Tibial nerve (tissue), 4 donors: ENCODE measurements around the gene ZMYND11. TPM values are rescaled to one million over a fixed set of nuclear protein-coding genes. Genes with fewer than 3 reads are reported as not detected.
"Not testable (repeated sequence)": the region's sequence is repeated elsewhere in the genome, so short reads cannot be mapped to it uniquely, and the experiment has no call there.

Experiments used
- DNase-seq, 2 donors: peaks; one replicate each; pipeline ENCODE4 v3.0.0-alpha.2; 2019; ENCODE audit warnings: low spot score in 2 of 2
- H3K27ac ChIP-seq, 4 donors: fragments of 200-600 bp; sonication (generic) in 3 of 4; one replicate each; pipeline ENCODE4 v1.5.1; 2017 to 2019; ENCODE audit warnings: mild to moderate bottlenecking in 1 of 4
- H3K27me3 ChIP-seq, 2 donors: fragments of 200-600 bp; sonication (generic) in 1 of 2; one replicate each; pipeline versions ENCODE4 v1.5.1 to v1.6.0; 2017 to 2019
- H3K36me3 ChIP-seq, 3 donors: fragments of 200-600 bp; sonication (generic); one replicate each; pipeline ENCODE4 v1.5.1; 2018 to 2019
- H3K4me1 ChIP-seq, 4 donors: fragments of 200-600 bp; sonication (generic) in 3 of 4; one replicate each; pipeline ENCODE4 v1.5.1; 2017 to 2019
- H3K4me3 ChIP-seq, 4 donors: fragments of 200-600 bp; sonication (generic) in 3 of 4; one replicate each; pipeline ENCODE4 v1.5.1; 2017 to 2019; ENCODE audit warnings: mild to moderate bottlenecking in 1 of 4, moderate library complexity in 1 of 4
- H3K9me3 ChIP-seq, 4 donors: fragments of 200-600 bp; sonication (generic) in 3 of 4; one replicate each; pipeline ENCODE4 v1.5.1; 2017 to 2019
- EP300 ChIP-seq, 2 donors: sonication (generic); formaldehyde crosslinking; IDR thresholded peaks; one replicate each; pipeline ENCODE4 v1.6.1; 2017; ENCODE audit warnings: antibody characterized with exemption in 2 of 2, mild to moderate bottlenecking in 1 of 2
- POLR2A ChIP-seq, 2 donors: fragments of 450-650 bp; IDR thresholded peaks; one replicate each; pipeline ENCODE4 v1.6.1; 2017; ENCODE audit warnings: antibody characterized with exemption in 2 of 2, mild to moderate bottlenecking in 2 of 2, moderate library complexity in 2 of 2
- WGBS, 2 donors: methylation state at CpG; one replicate each; pipeline ENCODE4 v1.1.5; 2018; 5-methylcytosine and 5-hydroxymethylcytosine counted together
- small RNA-seq: library from RNA; depleted of rRNA; stranded (forward); fragments of <200 nt; gene quantifications from one replicate; pipeline ENCODE3, GENCODE V24; 2016
- total RNA-seq, 4 donors: library from RNA; depleted of rRNA; stranded (reverse); fragments of >200 nt; gene quantifications; one replicate each; pipeline ENCODE4 v1.1.0, GENCODE V29; 2016
- TF ChIP-seq, protein P1 (sequence below), 5 experiments: fragments of 200-600 bp in 3 of 5; fragments of 450-650 bp in 2 of 5; sonication (generic) in 3 of 5; IDR thresholded peaks; one replicate each; pipeline ENCODE4 v1.5.1; 2016 to 2019; ENCODE audit warnings: antibody characterized with exemption in 5 of 5, mild to moderate bottlenecking in 3 of 5, moderate library complexity in 2 of 5

The ZMYND11 gene
- total RNA-seq, 4 donors from 2014 or later, result 66.3 to 80.2 (median 69.2) TPM

DNA sequence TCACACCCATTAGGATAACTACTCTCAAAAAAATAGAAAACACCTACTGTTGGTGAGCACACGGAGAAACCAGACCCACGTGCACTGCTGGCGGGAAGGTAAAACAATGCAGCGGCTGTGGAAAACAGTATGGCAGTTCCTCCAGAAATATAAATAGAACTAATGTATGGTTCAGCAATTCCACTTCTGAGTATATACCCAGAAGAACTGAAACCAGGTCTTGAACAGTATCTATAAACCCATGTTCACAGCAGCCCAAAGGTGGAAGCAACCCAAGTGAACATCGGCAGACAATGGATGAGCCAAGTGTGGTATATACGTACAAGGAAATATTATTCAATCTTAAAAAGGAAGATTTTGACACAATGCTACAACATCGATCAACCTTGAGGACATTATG lies 164.7 kb downstream of the ZMYND11 start:
- TF ChIP-seq, protein P1, sequence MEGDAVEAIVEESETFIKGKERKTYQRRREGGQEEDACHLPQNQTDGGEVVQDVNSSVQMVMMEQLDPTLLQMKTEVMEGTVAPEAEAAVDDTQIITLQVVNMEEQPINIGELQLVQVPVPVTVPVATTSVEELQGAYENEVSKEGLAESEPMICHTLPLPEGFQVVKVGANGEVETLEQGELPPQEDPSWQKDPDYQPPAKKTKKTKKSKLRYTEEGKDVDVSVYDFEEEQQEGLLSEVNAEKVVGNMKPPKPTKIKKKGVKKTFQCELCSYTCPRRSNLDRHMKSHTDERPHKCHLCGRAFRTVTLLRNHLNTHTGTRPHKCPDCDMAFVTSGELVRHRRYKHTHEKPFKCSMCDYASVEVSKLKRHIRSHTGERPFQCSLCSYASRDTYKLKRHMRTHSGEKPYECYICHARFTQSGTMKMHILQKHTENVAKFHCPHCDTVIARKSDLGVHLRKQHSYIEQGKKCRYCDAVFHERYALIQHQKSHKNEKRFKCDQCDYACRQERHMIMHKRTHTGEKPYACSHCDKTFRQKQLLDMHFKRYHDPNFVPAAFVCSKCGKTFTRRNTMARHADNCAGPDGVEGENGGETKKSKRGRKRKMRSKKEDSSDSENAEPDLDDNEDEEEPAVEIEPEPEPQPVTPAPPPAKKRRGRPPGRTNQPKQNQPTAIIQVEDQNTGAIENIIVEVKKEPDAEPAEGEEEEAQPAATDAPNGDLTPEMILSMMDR (IDR thresholded peaks at IDR 0.05), result no peak
- TF ChIP-seq EP300 (IDR thresholded peaks at IDR 0.05), result no peak
- TF ChIP-seq POLR2A (IDR thresholded peaks at IDR 0.05), result no peak
- Histone ChIP-seq H3K9me3 (no peaks in the 10 kb centered on the region), H3K36me3 (peaks cover 0 to 40% (median 0%) of the 10 kb centered on the region in 3 donors), H3K27ac (no peak overlapping the region), H3K4me3 (no peak overlapping the region), H3K27me3 (no peaks in the 10 kb centered on the region), H3K4me1 (peaks cover 0 to 15% (median 2%) of the 10 kb centered on the region in 4 donors)
- WGBS, 2 donors, result 97% methylated on average over 7 of the region's 7 CpGs
- DNase-seq, result no peak

DNA sequence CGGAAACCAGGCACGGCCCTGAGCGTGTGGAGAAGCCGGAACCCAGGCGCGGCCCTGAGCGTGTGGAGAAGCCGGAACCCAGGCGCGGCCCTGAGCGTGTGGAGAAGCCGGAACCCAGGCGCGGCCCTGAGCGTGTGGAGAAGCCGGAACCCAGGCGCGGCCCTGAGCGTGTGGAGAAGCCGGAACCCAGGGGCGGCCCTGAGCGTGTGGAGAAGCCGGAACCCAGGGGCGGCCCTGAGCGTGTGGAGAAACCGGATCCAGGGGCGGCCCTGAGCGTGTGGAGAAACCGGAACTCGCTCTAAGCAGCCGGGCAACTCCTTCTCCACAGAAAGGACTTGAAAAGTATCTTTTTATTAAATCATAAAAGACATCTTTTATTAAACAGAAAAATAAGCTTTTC lies 165.3 kb downstream of the ZMYND11 start:
- not testable (repeated sequence) for DNase-seq, H3K27ac ChIP-seq, H3K4me3 ChIP-seq, H3K9me3 ChIP-seq, H3K27me3 ChIP-seq
- WGBS, 2 donors, result 96 to 97% methylated on average over 31 of the region's 31 CpGs
- Histone ChIP-seq H3K4me1 (peaks cover 0 to 15% (median 2%) of the 10 kb centered on the region in 4 donors), H3K36me3 (peaks cover 0 to 40% (median 0%) of the 10 kb centered on the region in 3 donors)

GRCh38 chr10:301536-301935 lies 166.3 kb downstream of the ZMYND11 start:
- WGBS, 2 donors, result 93 to 96% methylated on average over 9 of the region's 9 CpGs
- peaks cover 0 to 45% (median 0%) of the 10 kb centered on the region in 3 donors for H3K36me3 ChIP-seq
- no peaks in the 10 kb centered on the region for H3K9me3 ChIP-seq
- H3K27ac ChIP-seq, result no peak overlapping the region
- TF ChIP-seq EP300 (IDR thresholded peaks at IDR 0.05), result no peak
- TF ChIP-seq, protein P1 (IDR thresholded peaks at IDR 0.05), result no peak
- no peak for TF ChIP-seq POLR2A (IDR thresholded peaks at IDR 0.05)
- no peak for DNase-seq
- peaks cover 0 to 15% (median 2%) of the 10 kb centered on the region in 4 donors for H3K4me1 ChIP-seq
- no peaks in the 10 kb centered on the region for H3K27me3 ChIP-seq
- H3K4me3 ChIP-seq, result no peak overlapping the region

Small RNA genes within 50 kb of the gene (small RNA-seq; reads per million reads assigned to genes)
- gene RNA5SP297 (not detected), gene RNA5SP298 (0.75 reads per million)

Other genes with a start within 250 kb of the ZMYND11 start
- gene TUBB8, start 86.2 kb upstream of the ZMYND11 start, total RNA-seq, result under 1 TPM in 1 of 4 donors, not detected in 3; 0.42 TPM